IMR-90 (cell line): ENCODE data around the gene CHAC1.

ENCODE experiments used
- BHLHE40 ChIP-seq: fragments of 150-350 bp; IDR thresholded peaks from 2 replicates; pipeline ENCODE4 v1.6.1; 2016; ENCODE audit warnings: mild to moderate bottlenecking, low read depth, low read length
- CEBPB ChIP-seq: IDR thresholded peaks from 2 replicates; pipeline ENCODE4 v1.6.1; 2012; ENCODE audit warnings: low read depth, low read length, improper control_type of control experiment
- NFE2L2 ChIP-seq: fragments of 150-350 bp; IDR thresholded peaks from 2 replicates; pipeline ENCODE4 v1.6.1; 2016; ENCODE audit warnings: low read depth, mild to moderate bottlenecking, low read length
- POLR2A ChIP-seq: IDR thresholded peaks from 2 replicates; pipeline ENCODE4 v1.6.1; 2012; ENCODE audit warnings: mild to moderate bottlenecking, low read depth, low read length
- RAD21 ChIP-seq: IDR thresholded peaks from 2 replicates; pipeline ENCODE4 v1.6.1; 2012; ENCODE audit warnings: low read length, improper control_type of control experiment
- SMC3 ChIP-seq: fragments of 150-350 bp; IDR thresholded peaks from 2 replicates; pipeline ENCODE4 v1.6.1; 2016; ENCODE audit warnings: low read depth, mild to moderate bottlenecking, antibody characterized with exemption, low read length, moderate library complexity
- TF ChIP-seq, protein P1 (sequence below): conservative IDR thresholded peaks from 2 replicates; pipeline ENCODE4 v1.5.1; 2012; ENCODE audit warnings: mild to moderate bottlenecking, low read depth, low read length, improper control_type of control experiment
- TF ChIP-seq, protein P2 (sequence below): fragments of 150-350 bp; IDR thresholded peaks from 2 replicates; pipeline ENCODE4 v1.6.1; 2016; ENCODE audit warnings: low read depth, mild to moderate bottlenecking, low read length, moderate library complexity, borderline replicate concordance
- TF ChIP-seq, protein P3 (sequence below): fragments of 150-350 bp; IDR thresholded peaks from 2 replicates; pipeline ENCODE4 v1.6.1; 2017; ENCODE audit warnings: mild to moderate bottlenecking, antibody characterized with exemption, low read length, low read depth

DNA sequence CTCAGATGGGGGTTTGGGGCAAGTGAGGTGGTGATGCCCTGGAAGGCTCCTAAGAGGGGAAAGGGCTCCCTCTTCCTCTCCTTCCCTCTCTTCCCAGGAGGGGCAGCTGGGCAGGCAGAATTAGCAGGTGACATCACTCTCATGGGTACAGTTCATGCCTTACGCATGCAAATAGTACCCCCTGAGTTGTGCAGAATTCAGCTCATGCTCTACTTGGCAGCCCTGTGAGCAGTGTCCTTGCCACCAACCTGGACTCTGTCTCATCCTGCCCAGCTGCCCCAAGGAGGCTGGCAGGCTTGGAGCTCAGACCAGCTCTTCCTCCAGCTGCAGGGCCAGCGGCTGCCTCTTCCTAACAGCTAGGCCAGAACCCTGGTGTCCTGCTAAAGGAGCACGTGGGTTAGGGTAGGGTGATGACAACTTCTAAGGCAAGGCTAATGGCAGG, 3.3 kb downstream of the CHAC1 start:
- TF ChIP-seq, protein P1, sequence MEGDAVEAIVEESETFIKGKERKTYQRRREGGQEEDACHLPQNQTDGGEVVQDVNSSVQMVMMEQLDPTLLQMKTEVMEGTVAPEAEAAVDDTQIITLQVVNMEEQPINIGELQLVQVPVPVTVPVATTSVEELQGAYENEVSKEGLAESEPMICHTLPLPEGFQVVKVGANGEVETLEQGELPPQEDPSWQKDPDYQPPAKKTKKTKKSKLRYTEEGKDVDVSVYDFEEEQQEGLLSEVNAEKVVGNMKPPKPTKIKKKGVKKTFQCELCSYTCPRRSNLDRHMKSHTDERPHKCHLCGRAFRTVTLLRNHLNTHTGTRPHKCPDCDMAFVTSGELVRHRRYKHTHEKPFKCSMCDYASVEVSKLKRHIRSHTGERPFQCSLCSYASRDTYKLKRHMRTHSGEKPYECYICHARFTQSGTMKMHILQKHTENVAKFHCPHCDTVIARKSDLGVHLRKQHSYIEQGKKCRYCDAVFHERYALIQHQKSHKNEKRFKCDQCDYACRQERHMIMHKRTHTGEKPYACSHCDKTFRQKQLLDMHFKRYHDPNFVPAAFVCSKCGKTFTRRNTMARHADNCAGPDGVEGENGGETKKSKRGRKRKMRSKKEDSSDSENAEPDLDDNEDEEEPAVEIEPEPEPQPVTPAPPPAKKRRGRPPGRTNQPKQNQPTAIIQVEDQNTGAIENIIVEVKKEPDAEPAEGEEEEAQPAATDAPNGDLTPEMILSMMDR, result no peak
- TF ChIP-seq, protein P2, sequence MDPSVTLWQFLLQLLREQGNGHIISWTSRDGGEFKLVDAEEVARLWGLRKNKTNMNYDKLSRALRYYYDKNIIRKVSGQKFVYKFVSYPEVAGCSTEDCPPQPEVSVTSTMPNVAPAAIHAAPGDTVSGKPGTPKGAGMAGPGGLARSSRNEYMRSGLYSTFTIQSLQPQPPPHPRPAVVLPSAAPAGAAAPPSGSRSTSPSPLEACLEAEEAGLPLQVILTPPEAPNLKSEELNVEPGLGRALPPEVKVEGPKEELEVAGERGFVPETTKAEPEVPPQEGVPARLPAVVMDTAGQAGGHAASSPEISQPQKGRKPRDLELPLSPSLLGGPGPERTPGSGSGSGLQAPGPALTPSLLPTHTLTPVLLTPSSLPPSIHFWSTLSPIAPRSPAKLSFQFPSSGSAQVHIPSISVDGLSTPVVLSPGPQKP, result no peak
- TF ChIP-seq CEBPB, result no peak
- no peak for TF ChIP-seq RAD21
- no peak for TF ChIP-seq NFE2L2
- TF ChIP-seq BHLHE40, result no peak
- no peak for TF ChIP-seq SMC3
- no peak for TF ChIP-seq POLR2A
- TF ChIP-seq, protein P3, sequence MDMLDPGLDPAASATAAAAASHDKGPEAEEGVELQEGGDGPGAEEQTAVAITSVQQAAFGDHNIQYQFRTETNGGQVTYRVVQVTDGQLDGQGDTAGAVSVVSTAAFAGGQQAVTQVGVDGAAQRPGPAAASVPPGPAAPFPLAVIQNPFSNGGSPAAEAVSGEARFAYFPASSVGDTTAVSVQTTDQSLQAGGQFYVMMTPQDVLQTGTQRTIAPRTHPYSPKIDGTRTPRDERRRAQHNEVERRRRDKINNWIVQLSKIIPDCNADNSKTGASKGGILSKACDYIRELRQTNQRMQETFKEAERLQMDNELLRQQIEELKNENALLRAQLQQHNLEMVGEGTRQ, result no peak
